Measurements from ENCODE around the gene STK24. TPM values are rescaled to one million over a fixed set of nuclear protein-coding genes. Genes with fewer than 3 reads are reported as not detected.

STK24 gene
- total and polyA plus RNA-seq, 2 of the 4 experiments (the other 2 are of a cell fraction) = 29.2 to 43.4 TPM

DNA sequence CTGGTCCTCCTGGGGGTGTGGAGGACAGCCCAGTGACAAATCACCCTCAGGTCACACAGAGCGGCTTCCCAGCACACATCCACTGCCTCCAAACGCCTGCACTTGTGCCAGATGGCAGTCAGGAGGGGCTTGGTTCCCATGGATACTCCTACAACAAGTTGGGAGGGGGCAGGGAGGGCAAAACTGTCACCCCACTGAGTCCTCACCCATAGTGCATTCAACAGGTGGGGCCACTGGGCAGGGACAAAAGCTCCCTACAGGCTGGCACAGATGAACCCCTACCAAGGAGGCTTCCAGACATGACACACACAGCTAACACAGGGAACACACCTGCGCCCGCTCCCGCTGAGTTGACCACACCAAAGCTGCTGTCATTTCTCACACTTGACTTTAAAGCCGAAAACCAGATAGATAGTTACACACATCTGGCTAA is 120.5 kb downstream of the STK24 start:
- Histone ChIP-seq H2BK120ac (ENCODE audit: low read depth, low read length) (no peak overlapping the region), H3K14ac (replicated peaks; ENCODE audit: low read depth, low read length) (no peak overlapping the region), H3K79me1 (ENCODE audit: low read depth in 1 of 2, low read length in 2 of 2) (peaks cover 13 to 73% of the 10 kb centered on the region in 2 experiments; a peak in 3 of 4 replicates), H3K36me3 (ENCODE audit: control insufficient read depth, insufficient read depth, low read length) (peaks cover 47% of the 10 kb centered on the region), H2BK5ac (ENCODE audit: low read depth, low read length, poor library complexity, severe bottlenecking) (peak overlapping the region; percentile 34), H3K27me3 (ENCODE audit: control insufficient read depth, insufficient read depth, low read length) (no peaks in the 10 kb centered on the region), H4K91ac (ENCODE audit: insufficient read depth, low read depth, low read length) (no peak overlapping the region), H2AK9ac (replicated peaks; ENCODE audit: low read depth, low read length, poor library complexity) (no peak overlapping the region), H3K4me3 (ENCODE audit: insufficient read depth, low read depth, low read length) (no peak overlapping the region), H3K9me1 (ENCODE audit: insufficient read depth, low read length) (peaks cover 16% of the 10 kb centered on the region), H2BK20ac (ENCODE audit: low read depth, low read length) (no peak overlapping the region), H2AFZ (replicated peaks; ENCODE audit: low read length, poor library complexity) (no peak overlapping the region), H3K56ac (ENCODE audit: extremely low read depth, insufficient read depth, low read length) (no peak overlapping the region), H3K9ac (ENCODE audit: low read depth, low read length) (no peak overlapping the region), H3K23ac (ENCODE audit: low read depth, low read length) (no peak overlapping the region), H4K20me1 (ENCODE audit: insufficient read depth, low read length) (peaks cover 22% of the 10 kb centered on the region), H3K18ac (ENCODE audit: low read depth, low read length) (no peak overlapping the region), H3K9me3 (ENCODE audit: control insufficient read depth, insufficient read depth, low read length) (no peaks in the 10 kb centered on the region), H3K4ac (ENCODE audit: low read depth, low read length) (peak overlapping the region; percentile 23), H3K27ac (ENCODE audit: insufficient read depth, low read length) (no peak overlapping the region), H3K4me1 (ENCODE audit: control insufficient read depth, insufficient read depth, low read length) (peaks cover 6% of the 10 kb centered on the region), H3K4me2 (ENCODE audit: low read depth, low read length) (no peak overlapping the region), H2BK15ac (ENCODE audit: low read depth, low read length) (no peak overlapping the region), H4K5ac (ENCODE audit: low read depth, low read length) (no peak overlapping the region), H4K8ac (ENCODE audit: low read depth in 2 of 2, low read length in 2 of 2) (no peak overlapping the region), H2AK5ac (ENCODE audit: low read depth, low read length) (no peak overlapping the region; the same call in 1 of the 2 replicates)
- POLR2A ChIA-PET (ENCODE audit: unreplicated experiment) = no interaction called here
- TF ChIP-seq MAZ (IDR thresholded peaks at IDR 0.05; ENCODE audit: borderline replicate concordance, low read depth, low read length) (no peak), NFE2L2 (IDR thresholded peaks at IDR 0.05; ENCODE audit: low read depth, low read length) (no peak)
- TF ChIP-seq, protein P1, sequence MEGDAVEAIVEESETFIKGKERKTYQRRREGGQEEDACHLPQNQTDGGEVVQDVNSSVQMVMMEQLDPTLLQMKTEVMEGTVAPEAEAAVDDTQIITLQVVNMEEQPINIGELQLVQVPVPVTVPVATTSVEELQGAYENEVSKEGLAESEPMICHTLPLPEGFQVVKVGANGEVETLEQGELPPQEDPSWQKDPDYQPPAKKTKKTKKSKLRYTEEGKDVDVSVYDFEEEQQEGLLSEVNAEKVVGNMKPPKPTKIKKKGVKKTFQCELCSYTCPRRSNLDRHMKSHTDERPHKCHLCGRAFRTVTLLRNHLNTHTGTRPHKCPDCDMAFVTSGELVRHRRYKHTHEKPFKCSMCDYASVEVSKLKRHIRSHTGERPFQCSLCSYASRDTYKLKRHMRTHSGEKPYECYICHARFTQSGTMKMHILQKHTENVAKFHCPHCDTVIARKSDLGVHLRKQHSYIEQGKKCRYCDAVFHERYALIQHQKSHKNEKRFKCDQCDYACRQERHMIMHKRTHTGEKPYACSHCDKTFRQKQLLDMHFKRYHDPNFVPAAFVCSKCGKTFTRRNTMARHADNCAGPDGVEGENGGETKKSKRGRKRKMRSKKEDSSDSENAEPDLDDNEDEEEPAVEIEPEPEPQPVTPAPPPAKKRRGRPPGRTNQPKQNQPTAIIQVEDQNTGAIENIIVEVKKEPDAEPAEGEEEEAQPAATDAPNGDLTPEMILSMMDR (conservative IDR thresholded peaks at IDR 0.05; ENCODE audit: low read depth, low read length) = no peak
- DNase-seq (no peak), ATAC-seq (ENCODE audit: low read depth) (no peak)
- CTCF ChIA-PET = no interaction called here
- dilution Hi-C loops (cut with HindIII; ENCODE audit: low sequenced_read_pairs, unreplicated experiment) = loop anchor here (25.0 kb wide), 1 partner anchor 206 kb away; no protein-coding TSS in a partner anchor
- BruUV-seq (replicated peaks) = no TSS peak
- in situ Hi-C loops (cut with MboI; ENCODE audit: low sequenced_read_pairs) = loop anchor here (10.0 kb wide), 1 partner anchor 378 kb away; no protein-coding TSS in a partner anchor
- intact Hi-C loops (cut with micrococcal nuclease) = no loop called here
- WGBS, 2 experiments (ENCODE audit: extremely low coverage in 2 of 2, insufficient read length in 1 of 2) = 83% methylated on average over 1 of the region's 6 CpGs; no CpG with 5 or more reads in 1 of the 2 experiments
